Measurements from ENCODE around the gene CRISPLD2. TPM values are rescaled to one million over a fixed set of nuclear protein-coding genes. Genes with fewer than 3 reads are reported as not detected.
"Not testable (repeated sequence)": the region's sequence is repeated elsewhere in the genome, so short reads cannot be mapped to it uniquely, and the experiment has no call there.

Gene CRISPLD2
- total RNA-seq, 1 donor from 2014 or later = 6.1 TPM

DNA sequence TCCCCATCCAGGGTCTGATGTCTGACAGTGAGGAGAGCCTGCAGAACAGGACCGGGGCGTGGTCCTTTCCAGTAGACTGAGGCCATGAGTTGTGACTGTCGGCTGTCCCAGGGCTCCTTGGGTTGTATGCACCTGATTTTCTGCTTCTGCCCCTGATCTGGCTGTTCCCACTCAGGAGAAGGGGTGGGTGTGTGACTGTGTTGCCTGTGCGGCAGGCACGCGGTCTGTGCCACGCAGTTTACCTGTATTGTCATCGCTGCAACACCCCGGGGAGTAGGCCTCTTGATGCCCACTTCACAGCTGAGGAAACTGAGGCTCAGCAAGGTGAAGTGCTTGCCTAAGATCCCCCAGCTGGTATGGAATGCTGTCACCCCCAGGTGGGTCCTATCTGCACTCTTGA is 1.4 kb downstream of the CRISPLD2 start:
- DNase-seq (ENCODE audit: low read depth) = no peak

- DNase-seq (ENCODE audit: low read depth) = no peak
These were observed 2.2 kb downstream of the CRISPLD2 start for GRCh38 chr16:84821728-84822689.

DNA sequence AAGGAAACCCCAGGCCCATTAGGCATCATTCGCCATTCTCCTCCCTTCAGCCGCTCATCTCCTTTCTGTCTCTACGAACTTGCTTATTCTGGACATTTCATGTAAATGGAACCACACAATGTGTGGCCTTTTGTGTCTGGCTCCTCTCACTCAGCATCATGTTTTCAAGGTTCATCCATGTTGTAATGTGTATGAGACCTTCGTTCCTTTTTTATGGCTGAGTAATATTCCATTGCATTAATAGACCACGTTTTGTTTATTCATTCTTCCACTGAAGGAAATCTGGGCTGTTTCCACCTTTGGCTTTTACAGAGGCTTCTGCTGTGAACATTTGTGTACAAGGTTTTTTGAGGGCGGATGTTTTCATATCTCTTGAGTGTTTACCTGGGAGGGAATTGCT is 3.2 kb downstream of the CRISPLD2 start:
- DNase-seq (ENCODE audit: low read depth) = no peak

DNA sequence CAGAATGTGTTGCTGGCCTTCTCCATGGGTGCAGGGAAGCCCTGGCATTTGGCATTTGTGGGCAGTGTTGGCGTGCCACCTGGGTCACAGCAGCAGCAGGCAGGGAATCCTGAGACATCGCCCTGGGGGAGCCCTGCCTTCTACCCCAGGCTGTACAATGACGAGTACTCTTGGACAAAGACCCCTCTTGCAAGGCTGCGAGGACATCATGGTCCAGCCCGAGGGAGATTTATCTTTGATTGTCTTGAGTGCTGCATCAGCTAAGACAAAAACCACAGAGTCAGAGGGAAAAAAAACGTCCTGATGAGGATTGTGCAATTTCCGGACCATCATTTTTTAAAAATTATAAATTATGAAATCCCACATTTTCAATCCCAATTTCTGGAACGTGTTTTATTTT is 3.7 kb downstream of the CRISPLD2 start:
- no peak for DNase-seq (ENCODE audit: low read depth)

DNA sequence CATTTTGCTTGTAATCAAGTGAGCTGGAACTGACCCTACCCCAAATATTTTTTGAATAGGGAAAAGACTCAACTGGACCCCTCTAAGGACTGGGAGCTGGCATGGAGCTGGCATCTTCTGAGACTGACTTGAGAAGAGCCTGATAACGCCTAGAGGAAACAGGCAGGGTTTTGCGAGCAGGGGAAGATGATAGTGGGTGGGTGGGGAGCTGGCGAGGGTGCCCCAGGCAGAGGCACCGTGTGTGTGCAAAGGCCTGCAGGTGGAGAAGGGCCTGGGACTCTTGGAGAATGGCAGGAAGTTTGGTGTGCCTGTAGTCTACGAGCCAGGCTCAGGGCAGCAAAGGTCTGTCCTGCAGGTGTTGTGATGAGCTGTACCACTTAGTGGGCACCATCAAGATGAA is 4.1 kb downstream of the CRISPLD2 start:
- no peak for DNase-seq (ENCODE audit: low read depth)

DNA sequence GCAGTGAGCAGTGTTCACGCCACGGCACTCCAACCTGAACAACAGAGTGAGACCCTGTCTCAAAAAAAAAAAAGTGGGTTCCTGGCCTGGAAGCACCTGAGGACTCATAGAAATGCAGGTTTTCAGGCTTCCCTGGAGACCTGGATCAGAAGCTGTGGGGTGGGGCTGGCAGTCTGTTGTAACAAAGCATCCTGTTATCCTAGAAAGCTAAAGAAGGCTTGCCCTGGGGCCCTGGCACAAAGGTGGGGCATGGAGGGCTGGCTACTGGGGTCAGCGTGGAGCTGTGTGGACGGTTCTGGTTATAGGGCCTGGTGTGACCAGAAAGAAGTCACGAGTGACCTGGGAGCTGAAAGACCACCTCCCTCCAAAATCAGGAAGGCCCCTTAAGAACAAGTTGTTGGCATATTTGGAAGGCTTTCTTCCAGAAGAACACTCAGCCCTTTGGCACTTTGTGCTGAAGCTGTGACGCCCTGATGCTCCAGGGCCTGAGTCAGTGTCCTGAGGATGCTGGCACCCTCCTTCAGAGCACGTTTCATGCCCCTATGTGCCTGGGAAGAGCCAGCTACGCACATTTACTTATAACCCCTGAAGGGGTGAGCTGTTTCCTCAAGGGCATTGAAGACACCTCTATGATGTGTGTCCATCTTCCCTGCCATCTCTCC is 6.2 kb downstream of the CRISPLD2 start:
- no peak for DNase-seq (ENCODE audit: low read depth)

GRCh38 chr16:84826558-84826941 is 6.8 kb downstream of the CRISPLD2 start:
- no peak for DNase-seq (ENCODE audit: low read depth)

- no peak for DNase-seq (ENCODE audit: low read depth)
These were observed 7.4 kb downstream of the CRISPLD2 start for GRCh38 chr16:84827131-84827574.

DNA sequence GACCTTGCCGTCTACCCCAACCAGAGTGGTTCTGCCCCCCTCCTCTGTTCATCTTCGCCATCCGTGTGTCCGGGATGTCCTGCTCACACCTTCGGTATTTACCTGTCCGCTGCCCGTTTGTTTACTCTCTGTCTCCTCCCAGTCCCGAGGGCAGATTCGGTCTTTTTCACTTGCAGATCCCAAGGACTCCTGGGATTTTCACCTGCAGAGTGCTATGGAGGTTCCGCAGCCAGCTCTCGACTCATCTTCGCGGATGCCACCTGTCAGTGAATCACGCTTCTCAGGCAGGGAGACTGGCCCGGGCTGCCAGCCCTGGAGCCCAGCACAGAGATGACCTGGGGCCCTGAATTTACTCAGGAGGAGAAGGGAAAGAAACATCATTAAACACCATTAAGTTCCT is 8.1 kb downstream of the CRISPLD2 start:
- no peak for DNase-seq (ENCODE audit: low read depth)

DNA sequence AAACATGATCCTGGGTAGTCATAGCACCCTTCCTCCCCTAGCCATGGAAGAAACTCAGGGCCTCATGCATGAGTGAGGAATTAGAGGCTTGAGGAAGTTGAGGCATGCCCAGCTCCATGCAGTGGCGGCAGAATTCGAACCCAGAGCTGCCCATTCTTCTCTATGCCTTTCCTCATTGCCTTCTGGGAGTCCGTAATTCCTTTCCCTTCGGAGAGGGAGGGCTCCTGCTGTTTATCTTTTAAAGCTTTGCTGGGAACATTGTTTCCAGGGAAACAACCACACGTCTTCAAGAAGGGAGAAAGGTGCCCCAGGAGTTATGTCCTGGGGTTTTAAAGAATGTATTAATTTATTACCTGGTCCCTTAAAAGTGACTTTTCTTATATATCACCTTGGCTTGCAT is 8.5 kb downstream of the CRISPLD2 start:
- no peak for DNase-seq (ENCODE audit: low read depth)

- DNase-seq (ENCODE audit: low read depth) = peak; percentile 91
These were observed 9.6 kb downstream of the CRISPLD2 start for GRCh38 chr16:84829168-84829965.

GRCh38 chr16:84830765-84831384 is 11.1 kb downstream of the CRISPLD2 start:
- no peak for DNase-seq (ENCODE audit: low read depth)

DNA sequence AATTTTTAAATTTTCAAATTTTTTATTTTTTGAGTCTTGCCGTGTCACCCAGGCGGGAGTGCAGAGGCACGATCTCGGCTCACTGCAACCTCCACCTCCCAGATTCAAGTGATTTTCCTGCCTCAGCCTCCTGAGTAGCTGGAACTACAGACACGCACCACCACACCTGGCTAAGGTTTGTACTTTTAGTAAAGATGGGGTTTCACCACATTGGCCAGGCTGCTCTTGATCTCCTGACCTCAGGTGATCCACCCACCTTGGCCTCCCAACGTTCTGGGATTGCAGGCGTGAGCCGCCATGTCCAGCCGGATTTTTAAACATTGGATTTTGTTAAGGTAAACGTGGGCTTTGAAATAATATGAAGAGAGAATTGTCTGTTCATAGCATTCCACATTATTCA is 11.9 kb downstream of the CRISPLD2 start:
- DNase-seq (ENCODE audit: low read depth) = not testable (repeated sequence)

DNA sequence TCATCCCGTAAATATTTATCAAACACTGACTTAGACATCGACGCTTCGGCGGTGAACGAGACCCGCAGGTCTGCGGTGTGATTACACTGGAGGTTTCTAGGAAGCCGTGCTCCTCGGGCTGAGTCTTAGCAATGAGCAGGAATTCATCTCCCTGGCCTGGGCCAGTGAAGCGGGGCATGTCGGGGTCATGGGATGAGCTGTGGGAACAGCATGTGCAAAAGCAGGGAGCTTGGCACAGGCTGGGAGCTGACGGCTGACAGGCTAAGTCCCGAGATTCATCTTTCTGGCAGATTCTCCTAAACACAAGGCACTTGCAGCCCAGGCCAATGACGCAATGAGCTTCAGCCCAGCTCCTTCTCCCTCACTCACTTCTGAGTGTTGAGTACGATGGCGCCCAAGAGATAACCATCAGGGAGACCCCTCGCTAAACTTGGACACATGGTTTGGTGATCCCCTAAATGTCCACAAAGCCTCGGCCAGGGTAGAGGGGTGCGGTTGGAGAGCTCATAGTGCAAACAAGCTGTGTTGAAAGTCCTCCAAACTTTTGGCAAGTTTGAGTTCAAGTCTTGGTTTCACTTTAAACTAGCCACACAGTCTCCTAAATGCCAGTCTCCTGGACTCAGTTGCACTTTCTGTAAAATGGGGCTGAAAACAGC is 12.8 kb downstream of the CRISPLD2 start:
- peak; percentile 84 for DNase-seq (ENCODE audit: low read depth)

GRCh38 chr16:84833144-84833500 is 13.3 kb downstream of the CRISPLD2 start:
- DNase-seq (ENCODE audit: low read depth) = no peak

DNA sequence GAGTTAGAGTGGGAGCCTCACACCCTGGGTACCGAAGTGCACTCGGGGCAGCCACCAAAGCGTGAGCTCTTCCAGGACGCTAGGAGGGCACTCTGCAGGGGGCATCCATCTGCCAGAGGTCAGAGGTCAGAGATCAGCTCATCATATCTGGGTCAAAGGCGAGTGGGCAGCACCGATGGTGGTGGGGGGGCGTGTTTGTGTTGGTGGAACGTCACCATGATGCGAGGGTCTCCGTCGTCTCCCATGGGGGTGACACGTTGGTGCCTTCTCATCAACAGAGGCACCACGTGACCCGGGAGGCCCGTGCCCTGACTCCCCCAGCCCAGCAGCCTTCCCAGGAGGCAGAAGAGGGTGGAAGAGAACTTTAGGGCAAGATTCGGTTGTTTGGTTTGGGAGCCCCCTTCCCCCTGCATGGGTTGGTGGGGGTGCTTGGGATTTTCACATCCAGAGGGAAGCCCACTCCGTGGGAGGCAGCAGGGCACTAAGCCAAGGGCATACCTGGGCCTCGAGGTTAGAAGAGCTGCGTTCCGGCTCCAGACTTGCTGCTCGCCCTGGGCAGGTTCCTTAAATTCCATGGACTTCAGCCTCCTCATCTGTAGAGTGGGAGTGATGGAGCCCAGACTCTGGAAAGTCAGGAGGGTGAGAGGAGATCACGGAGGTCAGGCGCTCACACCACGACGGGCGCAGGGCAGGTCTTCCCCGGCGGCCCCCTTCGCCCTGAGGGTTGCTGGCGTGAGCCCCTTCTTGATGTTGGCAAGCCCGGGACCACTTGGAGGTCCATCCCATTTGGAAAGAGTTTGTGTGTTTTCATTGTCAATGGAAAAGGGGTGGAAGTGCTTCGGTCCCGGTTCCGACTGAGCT is 14.0 kb downstream of the CRISPLD2 start:
- no peak for DNase-seq (ENCODE audit: low read depth)

DNA sequence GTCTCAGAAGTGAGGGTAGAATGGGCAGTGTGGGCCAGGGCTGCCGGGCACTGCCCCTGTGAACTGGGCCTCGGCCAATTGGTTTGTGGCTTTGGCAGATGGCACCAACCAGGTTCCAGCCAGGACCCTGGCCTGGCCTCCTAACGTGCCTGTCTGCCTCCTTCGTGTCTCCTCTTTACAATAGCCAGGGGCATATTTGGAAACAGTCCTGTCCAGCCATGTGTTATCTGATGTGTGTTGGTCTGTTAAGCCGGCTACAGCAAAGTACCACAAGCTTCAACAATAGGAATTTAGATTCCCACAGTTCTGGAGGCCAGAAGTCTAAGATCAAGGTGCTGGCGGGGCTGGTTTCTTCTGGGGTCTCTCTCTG is 14.6 kb downstream of the CRISPLD2 start:
- DNase-seq (ENCODE audit: low read depth) = peak; percentile 66

GRCh38 chr16:84836234-84836647 is 16.5 kb downstream of the CRISPLD2 start:
- peak; percentile 98 for DNase-seq (ENCODE audit: low read depth)

DNA sequence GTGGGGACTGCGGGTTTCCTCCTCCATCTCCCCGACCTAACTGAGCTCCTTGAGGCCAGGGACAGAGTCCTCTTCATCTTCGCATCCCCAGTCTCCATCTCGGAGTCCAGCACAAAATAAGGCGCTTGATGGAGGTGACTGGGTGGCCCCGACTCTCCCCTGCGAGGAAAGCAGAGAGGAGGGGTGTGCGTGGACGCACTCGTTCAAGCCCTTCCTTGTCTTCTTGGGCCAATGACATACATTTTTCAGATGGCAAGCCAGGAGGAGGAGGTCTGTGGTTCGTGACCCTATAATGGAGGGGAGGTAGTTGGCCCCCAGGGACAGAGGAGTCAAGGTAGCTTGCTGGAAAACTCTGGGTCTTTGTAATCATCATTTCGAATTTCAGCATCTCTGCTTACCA is 17.2 kb downstream of the CRISPLD2 start:
- no peak for DNase-seq (ENCODE audit: low read depth)
